ENCODE data around the gene CLTCL1.
"Not testable (repeated sequence)": the region's sequence is repeated elsewhere in the genome, so short reads cannot be mapped to it uniquely, and the experiment has no call there.

Gene CLTCL1

DNA sequence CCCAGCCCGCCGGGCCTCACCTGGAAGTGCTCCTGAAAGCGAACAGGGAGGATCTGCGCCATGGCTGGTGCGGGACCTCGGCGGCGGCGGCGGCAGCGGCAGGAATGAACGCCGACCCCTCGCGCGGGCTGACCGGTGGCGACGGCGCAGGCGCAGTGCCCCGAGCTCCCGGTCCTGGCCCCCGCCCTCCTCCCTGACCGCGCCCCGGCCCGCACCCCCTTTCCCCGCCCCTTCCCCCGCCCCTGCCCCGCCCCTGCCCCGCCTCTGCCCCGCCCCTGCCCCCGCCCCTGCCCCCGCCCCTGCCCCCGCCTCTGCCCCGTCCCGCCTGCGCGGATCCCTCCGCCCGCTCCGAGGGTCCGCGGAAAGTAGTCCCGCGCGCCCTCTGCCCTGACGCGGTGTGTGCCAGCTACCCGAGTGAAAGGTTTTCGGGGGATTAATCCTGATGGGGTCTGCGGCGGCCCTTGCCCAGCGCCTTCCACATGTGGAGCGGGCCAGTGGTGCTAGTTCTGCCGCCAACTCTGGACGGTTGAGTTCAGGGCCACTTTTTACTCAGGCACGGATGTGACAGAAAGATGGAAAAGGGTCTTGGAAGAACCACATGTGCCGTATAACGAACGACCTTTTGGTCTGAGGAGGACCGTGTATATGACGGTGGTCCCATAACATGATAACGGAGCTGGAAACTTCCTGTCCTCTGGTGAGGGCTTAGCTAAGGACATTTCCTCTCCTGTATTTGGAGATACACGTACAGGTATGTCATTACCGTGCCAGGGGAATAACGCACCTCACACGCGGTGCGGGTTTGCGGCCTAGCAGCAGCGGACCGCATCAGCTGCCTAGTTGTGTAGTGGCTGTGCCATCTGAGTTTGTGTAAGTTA, at the start of gene CLTCL1:
CLTCL1 (minus strand) TSS at position 140 of the 878 bp plus-strand sequence; CDS start at position 62, 78 bp downstream.
- TF ChIP-seq, protein P1, sequence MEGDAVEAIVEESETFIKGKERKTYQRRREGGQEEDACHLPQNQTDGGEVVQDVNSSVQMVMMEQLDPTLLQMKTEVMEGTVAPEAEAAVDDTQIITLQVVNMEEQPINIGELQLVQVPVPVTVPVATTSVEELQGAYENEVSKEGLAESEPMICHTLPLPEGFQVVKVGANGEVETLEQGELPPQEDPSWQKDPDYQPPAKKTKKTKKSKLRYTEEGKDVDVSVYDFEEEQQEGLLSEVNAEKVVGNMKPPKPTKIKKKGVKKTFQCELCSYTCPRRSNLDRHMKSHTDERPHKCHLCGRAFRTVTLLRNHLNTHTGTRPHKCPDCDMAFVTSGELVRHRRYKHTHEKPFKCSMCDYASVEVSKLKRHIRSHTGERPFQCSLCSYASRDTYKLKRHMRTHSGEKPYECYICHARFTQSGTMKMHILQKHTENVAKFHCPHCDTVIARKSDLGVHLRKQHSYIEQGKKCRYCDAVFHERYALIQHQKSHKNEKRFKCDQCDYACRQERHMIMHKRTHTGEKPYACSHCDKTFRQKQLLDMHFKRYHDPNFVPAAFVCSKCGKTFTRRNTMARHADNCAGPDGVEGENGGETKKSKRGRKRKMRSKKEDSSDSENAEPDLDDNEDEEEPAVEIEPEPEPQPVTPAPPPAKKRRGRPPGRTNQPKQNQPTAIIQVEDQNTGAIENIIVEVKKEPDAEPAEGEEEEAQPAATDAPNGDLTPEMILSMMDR (conservative IDR thresholded peaks at IDR 0.05) = no peak
- H3K27ac ChIP-seq = peak within 1 kb of the TSS; percentile 72

DNA sequence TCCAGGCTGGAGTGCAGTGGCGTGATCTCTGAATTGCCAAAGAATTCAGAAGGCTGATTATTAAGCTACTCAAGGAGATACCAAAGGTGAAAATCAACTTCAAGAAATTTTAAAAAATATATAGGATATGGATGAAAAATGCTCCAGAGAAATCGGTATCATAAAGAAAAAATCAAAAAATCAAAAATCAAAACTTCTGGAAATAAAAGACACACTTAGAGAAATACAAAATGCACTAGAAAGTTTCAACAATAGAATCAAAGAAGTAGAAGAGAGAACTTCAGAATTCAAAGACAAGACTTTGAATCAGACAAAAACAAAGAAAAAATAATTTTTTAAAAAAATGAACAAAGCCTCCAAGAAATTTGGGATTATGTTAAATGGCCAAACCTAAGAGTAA, 45.6 kb upstream of the CLTCL1 start:
- no peak overlapping the region for H3K27ac ChIP-seq
- TF ChIP-seq, protein P1 (conservative IDR thresholded peaks at IDR 0.05) = no peak

DNA sequence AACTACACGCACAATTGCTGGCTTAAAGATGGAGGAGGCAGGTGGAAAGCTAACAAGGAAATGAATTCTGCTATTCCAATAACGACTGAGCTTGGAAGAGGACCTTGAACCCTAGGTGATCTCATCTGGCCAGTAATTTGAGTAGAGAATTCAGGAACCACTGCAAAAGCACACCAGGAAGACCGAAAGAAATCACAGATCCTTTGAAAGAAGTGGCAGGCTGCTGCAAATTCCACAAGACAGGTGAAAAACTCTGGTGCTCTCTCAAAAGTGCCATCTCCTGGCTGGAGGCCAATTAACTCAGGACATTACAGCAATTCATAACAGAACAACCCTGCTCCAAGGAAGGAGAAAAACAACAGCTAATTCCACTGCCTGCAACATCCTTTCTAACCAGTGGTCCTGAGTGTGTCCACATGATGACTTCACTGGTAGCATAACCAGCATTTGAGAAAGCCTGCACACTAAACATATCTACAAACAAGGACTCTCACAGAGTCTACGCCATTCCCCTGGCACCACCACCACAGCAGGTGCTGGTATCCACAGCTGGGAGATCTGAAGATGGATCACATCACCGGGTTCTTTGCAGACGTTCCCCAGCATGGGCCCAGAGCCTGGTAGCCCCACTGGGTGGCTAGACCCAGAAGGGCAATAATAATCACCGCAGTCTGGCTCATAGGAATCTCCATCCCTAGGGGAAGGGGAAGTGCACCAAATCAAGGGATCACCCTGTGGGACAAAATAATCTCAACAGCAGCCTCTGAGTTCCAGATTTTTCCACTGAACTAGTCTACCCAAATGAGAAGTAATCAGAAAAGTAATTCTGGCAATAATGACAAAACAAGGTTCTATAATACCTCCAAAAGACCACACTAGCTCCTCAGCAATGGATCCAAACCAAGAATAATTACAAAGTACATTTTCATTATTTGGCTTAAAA, 44.9 kb upstream of the CLTCL1 start:
- no peak overlapping the region for H3K27ac ChIP-seq
- TF ChIP-seq, protein P1 (conservative IDR thresholded peaks at IDR 0.05) = no peak

DNA sequence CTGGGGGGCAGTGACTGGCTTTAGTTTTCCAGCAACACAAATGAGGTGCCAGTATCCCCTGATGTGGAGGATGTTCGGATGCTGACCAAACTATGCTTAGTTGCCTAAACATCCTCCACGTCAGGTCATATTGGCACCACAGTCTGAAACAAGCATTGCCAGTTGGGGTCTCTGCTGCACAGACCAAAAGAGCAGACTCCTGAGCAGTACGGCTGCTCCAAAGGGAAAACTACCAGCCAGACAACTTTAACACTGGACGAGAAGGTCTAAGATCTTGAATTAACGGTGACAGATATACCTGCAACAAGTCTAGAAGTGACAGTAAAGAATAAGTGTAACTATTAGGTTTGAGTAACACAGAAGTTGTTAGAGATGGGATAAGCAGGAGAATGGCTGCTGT, 40.5 kb upstream of the CLTCL1 start:
- H3K27ac ChIP-seq = no peak overlapping the region
- TF ChIP-seq, protein P1 (conservative IDR thresholded peaks at IDR 0.05) = no peak

DNA sequence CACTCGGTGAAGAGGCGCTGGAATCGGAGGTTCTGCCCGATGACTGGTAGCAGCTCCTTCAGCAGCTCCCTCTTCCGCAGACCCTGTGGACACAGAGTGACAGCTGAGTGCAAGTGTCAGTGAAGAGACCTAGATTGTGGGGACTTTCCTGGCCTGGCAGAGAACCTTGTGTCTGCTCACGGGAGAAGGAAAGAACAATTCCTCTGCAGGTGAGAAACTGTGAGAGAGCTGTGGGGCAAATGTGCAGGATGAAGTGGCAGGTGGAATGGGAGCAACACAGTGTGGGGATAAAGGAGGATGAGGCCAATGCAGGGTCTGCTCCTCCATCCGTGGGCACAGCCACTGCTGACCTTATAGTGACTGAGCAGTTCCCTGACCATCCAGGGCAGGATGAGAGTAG, 40.0 kb upstream of the CLTCL1 start:
- TF ChIP-seq, protein P1 (conservative IDR thresholded peaks at IDR 0.05) = no peak
- H3K27ac ChIP-seq = no peak overlapping the region

DNA sequence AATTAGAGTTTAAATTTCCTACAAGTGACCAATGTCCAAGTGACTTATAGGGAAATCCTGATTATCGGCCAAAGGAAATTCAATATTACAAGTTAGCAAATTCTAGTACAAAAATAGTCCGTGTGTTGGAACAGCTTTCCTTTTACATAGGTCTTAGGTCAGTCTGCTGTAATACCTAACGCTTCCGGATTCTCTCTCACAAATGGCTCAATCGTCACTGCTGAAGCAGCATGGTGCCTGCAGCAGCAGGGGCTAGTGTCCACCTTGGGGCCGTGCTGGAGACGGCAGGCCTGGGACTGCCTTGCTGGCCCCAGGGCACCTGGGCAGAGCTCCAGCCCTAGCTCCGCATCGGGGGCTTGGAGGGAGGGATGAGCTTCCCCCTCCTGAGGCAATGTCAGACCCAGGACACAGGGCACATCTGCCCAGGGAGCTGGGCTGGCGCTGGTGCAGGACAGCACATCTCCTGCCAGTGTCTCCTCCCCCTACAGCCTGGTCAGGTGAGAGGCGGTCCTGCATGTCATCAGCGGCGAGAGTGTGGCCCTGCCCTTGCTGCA, 39.4 kb upstream of the CLTCL1 start:
- no peak overlapping the region for H3K27ac ChIP-seq
- TF ChIP-seq, protein P1 (conservative IDR thresholded peaks at IDR 0.05) = no peak

DNA sequence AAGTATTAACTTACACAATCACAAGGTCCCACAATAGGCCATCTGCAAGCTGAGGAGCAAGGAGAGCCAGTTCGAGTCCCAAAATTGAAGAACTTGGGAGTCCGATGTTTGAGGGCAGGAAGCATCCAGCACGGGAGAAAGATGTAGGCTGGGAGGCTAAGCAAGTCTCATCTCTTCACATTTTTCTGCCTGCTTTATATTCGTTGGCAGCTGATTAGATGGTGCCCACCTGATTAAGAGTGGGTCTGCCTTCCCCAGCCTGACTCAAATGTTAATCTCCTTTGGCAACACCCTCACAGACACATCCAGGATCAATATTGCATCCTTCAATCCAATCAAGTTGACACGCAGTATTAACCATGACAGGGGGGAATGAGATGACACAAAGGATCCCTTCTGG, 38.7 kb upstream of the CLTCL1 start:
- not testable (repeated sequence) for H3K27ac ChIP-seq
